GM08714 (cell line): ENCODE data around the gene TRPM3.

Source experiments
- H3K4me3 ChIP-seq: fragments of 200-500 bp; sonication (Bioruptor generic); 2 replicates; pipeline ENCODE4 v1.5.1; 2014; ENCODE audit warnings: mild to moderate bottlenecking, low read length, inconsistent platforms
- ZNF274 ChIP-seq: IDR thresholded peaks from 2 replicates; pipeline ENCODE4 v1.6.1; 2012; ENCODE audit warnings: mild to moderate bottlenecking, low read depth, low read length

Gene TRPM3

GRCh38 chr9:70600506-70600905 is 520.9 kb downstream of the TRPM3 start:
- H3K4me3 ChIP-seq = no peak overlapping the region
- TF ChIP-seq ZNF274 = no peak

- no peak overlapping the region for H3K4me3 ChIP-seq
- no peak for TF ChIP-seq ZNF274
Measured at GRCh38 chr9:70597886-70598285, 523.5 kb downstream of the TRPM3 start.

- H3K4me3 ChIP-seq = no peak overlapping the region
Measured at GRCh38 chr9:70595211-70595610, 526.2 kb downstream of the TRPM3 start.

GRCh38 chr9:70594386-70594944 is 527.0 kb downstream of the TRPM3 start:
- H3K4me3 ChIP-seq = no peak overlapping the region
- no peak for TF ChIP-seq ZNF274

More at GRCh38 chr9:70595211-70595610, 526.2 kb downstream of the TRPM3 start:
- TF ChIP-seq ZNF274 = no peak

GRCh38 chr9:70593241-70593640 is 528.2 kb downstream of the TRPM3 start:
- no peak overlapping the region for H3K4me3 ChIP-seq
- no peak for TF ChIP-seq ZNF274

GRCh38 chr9:70590315-70590677 is 531.1 kb downstream of the TRPM3 start:
- H3K4me3 ChIP-seq = no peak overlapping the region
- TF ChIP-seq ZNF274 = no peak

GRCh38 chr9:70589571-70590314 is 531.7 kb downstream of the TRPM3 start:
- no peak overlapping the region for H3K4me3 ChIP-seq
- TF ChIP-seq ZNF274 = no peak

GRCh38 chr9:70588999-70589398 is 532.4 kb downstream of the TRPM3 start:
- no peak overlapping the region for H3K4me3 ChIP-seq
- TF ChIP-seq ZNF274 = no peak

- no peak overlapping the region for H3K4me3 ChIP-seq
- TF ChIP-seq ZNF274 = no peak
Measured at GRCh38 chr9:70588381-70588780, 533.0 kb downstream of the TRPM3 start.

GRCh38 chr9:70587201-70587600 is 534.2 kb downstream of the TRPM3 start:
- no peak for TF ChIP-seq ZNF274

GRCh38 chr9:70586476-70586875 is 534.9 kb downstream of the TRPM3 start:
- no peak for TF ChIP-seq ZNF274
- no peak overlapping the region for H3K4me3 ChIP-seq

More at GRCh38 chr9:70587201-70587600, 534.2 kb downstream of the TRPM3 start:
- no peak overlapping the region for H3K4me3 ChIP-seq

GRCh38 chr9:70581955-70582350 is 539.5 kb downstream of the TRPM3 start:
- H3K4me3 ChIP-seq = no peak overlapping the region
- no peak for TF ChIP-seq ZNF274

- TF ChIP-seq ZNF274 = no peak
- no peak overlapping the region for H3K4me3 ChIP-seq
Measured at GRCh38 chr9:70581214-70581954, 540.0 kb downstream of the TRPM3 start.

- no peak overlapping the region for H3K4me3 ChIP-seq
- no peak for TF ChIP-seq ZNF274
Measured at GRCh38 chr9:70580606-70581195, 540.7 kb downstream of the TRPM3 start.
